Mesenchymal stem cell (in vitro differentiated cells and primary cell): Measurements from ENCODE around the gene KANSL2. TPM values are rescaled to one million over a fixed set of nuclear protein-coding genes. Genes with fewer than 3 reads are reported as not detected.

ENCODE experiments used
- small RNA-seq: library from polyadenylated mRNA; stranded (forward); fragments of <200 nt; extraction: miRNeasy Mini kit (QIAGEN cat#:217004); gene quantifications from one replicate; pipeline ENCODE3, GENCODE V24; 2013; ENCODE audit warnings: low read depth

Gene KANSL2

Small RNA genes within 50 kb of the gene (small RNA-seq; reads per million reads assigned to genes)
- not detected for gene MIR1291
- gene SNORA2A: 12.7 reads per million, percentile 82 among the genes with 10 or more reads in this experiment
- 2.0 reads per million for gene SNORA2B
- 2.6 reads per million for gene SNORA2C
